GM19324 (cell line): ENCODE measurements around the gene KRTAP5-11.
"Not testable (repeated sequence)": the region's sequence is repeated elsewhere in the genome, so short reads cannot be mapped to it uniquely, and the experiment has no call there.

ENCODE experiments used
- ATAC-seq: cut with Tn5 transposase; IDR thresholded peaks from one replicate; pipeline ENCODE4 v1.9.1; 2021; ENCODE audit warnings: mild to moderate bottlenecking, moderate library complexity; ENCODE audit not compliant: unreplicated experiment, low FRiP score

Gene KRTAP5-11

DNA sequence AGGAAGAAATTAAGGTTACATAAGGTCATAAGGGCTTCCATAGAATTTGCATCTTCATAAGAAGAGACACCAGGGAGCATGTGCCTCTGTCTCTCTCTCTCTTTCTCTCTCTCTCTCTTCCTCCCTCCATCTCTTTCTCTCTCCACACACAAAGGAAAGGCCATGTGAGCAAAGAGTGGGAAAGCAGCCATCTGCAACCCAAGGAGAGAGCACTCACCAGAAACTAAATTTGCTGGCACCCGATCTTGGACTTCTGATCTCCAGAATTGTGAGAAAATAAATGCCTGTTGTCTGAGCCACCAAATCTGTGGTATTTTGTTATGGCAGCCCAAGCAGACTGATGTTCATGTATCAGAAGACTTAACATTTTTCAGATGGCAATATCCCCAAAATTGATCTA is 23.7 kb downstream of the KRTAP5-11 start:
- ATAC-seq: no peak

DNA sequence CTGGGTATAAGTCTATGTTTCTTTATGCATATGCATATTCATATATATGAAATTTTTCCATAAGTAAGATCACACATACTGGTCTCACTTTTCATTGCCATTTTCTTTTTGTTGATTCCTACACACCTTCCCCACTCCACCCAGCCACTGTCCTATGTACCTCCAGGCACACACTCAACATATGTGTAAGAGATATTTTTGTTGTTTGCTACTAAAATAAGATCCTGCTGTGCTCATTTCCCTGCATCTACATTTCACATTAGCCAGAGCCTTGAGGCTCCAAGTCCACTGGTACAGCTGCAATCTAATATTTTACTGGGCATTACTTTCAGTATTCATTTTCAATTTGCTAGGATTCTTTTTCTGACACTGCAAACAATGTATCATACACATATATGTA is 25.4 kb downstream of the KRTAP5-11 start:
- ATAC-seq: no peak

DNA sequence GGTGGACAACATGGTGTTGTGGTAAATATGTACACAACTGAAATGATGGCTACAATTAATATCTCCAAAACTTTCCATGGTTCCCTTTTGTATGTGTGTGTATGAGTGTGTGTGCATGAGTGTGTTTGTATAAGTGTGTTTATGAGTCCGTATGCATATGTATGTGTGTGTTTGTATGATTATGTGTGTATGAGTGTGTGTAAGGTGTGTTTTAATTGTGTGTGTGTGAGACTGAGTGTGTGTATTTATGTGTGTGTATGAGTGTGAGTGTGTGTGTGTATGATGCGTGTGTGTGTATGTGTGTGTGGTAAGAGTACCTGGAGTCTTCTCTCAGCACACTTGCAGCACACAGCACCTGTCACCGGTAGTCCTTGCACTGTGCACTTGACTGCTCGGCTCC is 26.7 kb downstream of the KRTAP5-11 start:
- no peak for ATAC-seq

DNA sequence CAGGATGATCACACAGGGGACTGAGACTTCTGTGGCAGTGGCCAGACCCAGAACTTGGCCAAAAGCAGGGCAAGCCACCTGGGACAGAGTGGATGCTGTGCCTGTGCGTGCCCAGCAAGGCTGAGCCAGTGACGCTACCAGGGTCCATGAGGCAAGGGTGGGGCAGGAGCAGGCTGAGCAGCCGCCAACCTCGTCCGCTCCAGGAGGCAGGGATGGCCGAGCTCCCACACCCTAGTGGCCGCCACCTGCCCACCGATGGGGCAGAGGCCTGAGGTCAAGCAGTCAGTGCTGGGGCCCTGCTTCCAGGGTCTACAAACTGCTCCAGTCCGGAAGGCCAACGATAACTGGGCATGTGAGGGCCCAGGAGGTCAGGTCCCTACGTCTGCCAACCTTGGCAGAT is 27.2 kb downstream of the KRTAP5-11 start:
- ATAC-seq: no peak

DNA sequence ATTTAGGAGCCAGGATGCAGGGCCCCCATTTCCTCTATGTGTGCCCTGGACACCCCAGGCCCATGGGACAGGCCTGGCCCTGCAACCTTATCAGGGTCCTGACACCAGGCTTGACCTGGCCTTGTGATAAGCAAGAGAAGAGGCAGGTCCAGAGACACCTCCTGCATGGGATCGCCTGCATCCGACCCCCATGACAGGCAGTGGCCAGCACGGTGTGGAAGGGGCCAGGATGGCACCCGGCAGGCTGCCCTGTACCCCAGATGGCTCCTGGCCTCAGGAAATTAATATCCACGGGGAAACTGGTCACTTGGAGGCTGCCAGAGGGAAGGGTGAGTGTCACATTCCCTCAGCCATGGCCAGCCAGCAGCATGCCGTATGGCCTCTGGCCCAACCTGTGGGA is 27.7 kb downstream of the KRTAP5-11 start:
- ATAC-seq: no peak

DNA sequence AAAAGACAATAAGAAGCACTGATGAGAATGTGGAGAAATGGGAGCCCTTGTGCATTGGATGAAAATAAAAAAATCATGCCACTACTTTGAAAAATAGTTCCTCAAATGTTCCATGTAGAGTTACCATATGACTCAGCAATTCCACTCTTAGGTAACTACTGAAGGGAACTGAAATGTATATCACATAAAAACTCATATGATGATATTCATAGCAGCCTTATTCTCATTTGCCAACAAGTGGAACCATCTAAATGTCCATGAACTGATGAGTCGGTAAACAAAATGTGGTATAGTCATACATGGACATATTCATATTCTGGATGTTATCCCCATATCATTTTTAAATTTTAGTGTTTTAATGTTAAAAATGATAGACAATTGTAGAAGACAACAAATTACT is 31.0 kb downstream of the KRTAP5-11 start:
- ATAC-seq: no peak

DNA sequence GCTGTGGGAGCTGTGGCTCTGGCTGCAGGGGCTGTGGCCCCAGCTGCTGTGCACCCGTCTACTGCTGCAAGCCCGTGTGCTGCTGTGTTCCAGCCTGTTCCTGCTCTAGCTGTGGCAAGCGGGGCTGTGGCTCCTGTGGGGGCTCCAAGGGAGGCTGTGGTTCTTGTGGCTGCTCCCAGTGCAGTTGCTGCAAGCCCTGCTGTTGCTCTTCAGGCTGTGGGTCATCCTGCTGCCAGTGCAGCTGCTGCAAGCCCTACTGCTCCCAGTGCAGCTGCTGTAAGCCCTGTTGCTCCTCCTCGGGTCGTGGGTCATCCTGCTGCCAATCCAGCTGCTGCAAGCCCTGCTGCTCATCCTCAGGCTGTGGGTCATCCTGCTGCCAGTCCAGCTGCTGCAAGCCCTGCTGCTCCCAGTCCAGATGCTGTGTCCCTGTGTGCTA is 33.9 kb downstream of the KRTAP5-11 start:
- ATAC-seq: no peak

DNA sequence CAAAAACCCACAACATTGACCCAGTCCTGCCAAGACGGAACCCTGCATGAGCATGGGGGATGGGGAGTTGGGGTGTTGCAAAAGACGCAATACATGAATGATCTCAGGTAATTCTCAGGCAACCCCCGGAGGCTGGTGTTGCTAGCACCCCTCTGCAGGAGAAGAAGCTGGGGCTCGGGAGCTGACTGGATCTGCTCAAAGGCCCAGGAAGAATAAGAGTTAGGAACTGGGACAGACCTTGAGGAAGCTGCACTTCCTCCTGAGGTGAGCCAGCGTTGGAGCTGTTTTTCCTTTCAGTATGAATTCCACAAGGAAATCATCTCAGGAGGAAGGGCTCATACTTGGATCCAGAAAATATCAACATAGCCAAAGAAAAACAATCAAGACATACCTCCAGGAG is 34.6 kb downstream of the KRTAP5-11 start, which contains the start of gene KRTAP5-9:
KRTAP5-9 (plus strand) TSS at position 301 of the 400 bp plus-strand sequence. CDS start 238 bp downstream, outside the sequence.
- ATAC-seq: no peak

DNA sequence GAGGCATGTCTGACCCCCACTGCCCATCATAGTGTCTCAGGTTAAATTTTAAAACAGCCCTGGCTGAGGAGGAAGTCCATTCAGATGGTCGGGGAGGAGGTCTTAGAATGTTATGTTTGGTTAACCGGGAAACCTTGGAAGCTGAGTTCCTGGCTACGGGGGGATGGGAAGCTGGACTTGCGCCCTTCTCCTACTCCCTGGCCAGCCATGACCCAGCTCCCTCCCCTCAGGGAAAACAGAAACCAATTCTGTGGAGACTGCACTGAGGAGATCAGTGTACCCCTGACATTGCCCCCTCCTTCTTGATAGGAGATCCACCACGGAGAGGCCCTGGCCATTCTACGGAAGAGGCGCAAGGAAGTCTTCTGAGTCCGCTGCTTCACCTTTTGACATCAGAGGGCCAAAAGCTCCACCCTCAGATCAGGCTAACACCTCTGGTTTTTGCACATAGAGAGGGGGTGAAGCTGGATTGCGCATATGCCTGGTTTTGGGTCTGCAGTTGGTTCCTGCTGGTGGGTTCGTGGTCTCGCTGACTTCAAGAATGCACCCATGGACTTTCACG is 37.2 kb downstream of the KRTAP5-11 start:
- no peak for ATAC-seq

DNA sequence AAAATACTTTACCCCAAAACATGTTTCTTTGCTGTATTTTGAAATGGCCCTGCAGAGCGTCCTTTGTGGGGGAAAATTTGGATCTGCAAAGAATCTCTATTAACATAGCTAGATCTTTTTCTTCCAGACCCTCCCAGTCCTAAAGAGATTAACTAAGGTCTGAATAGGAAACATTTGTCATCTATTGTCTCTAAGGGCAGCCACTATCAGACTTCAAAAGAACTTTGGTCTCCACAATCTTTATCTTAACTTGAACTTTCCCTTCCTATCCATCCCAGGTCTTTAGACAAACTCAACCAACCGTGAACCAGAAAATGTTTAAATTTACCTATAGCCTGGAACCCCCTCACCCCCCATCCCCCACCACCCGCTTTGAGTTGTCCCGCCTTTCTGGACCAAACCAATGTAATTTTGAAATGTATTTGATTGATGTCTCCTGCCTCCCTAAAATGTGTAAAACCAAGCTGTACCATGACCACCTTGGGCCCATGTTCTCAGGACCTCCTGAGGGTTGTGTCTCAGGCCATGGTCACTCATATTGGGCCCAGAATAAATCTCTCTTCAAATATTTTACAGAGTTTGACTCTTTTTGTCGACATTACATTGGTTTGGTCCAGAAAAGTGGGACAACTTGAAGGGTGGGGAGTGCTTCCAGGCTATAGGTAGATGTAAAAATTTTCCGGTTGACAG is 38.0 kb downstream of the KRTAP5-11 start:
- no peak for ATAC-seq

DNA sequence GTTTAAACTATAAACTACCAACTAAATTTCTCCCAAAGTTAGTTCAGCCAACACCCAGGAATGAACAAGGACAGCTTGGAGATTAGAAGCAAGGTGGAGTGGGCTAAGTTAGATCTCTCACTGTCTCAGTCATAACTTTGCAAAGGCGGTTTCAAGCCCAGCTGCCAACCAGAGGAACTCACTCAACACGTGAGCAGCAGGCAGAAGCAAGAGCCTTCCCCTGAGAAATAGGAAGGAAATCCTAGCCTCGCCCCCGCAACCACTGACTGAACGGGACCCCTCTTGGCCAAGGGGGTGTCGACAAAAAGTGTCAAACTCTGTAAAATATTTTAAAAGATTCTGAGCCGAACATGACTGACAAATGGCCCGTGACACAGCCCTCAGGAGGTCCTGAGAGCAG is 38.8 kb downstream of the KRTAP5-11 start:
- ATAC-seq: no peak

DNA sequence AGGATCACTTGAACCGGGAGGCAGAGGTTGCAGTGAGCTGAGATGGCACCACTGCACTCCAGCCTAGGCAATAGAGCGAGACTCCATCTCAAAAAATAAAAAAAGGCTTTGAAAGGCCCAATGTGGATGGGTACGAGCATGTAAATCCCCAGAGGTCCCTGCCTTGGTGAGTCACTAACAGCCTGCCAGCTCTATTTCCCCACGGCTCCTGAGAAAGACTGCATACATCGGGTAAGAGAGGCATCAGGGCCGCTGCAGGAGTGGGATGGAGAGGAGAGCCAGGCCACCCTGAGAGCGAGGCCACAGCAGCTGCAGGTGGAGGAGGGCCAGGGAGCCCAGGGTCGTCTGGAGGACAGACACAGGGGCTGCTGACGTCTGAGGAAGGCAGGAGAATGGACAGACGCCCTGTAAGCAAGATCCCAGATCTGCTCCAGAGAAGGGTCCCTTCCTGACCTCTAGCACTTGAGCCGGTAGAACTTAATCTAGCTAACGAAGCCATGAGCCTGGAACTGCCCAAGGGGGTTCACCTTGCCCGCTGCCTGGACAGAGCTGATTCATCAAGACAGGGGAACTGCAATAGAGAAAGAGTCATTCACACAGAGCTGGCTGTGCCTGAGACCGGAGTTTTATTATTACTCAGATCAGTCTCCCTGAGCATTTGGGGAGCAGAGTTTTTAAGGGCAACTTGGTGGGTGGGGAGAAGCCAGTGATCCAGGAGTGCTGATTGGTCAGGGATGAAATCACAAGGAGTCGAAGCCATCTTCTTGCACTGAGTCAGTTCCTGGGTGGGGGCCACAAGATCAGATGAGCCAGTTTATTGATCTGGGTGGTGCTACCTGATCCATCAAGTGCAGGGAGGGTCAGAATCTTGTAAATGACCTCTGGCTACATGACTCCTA is 39.5 kb downstream of the KRTAP5-11 start:
- no peak for ATAC-seq

DNA sequence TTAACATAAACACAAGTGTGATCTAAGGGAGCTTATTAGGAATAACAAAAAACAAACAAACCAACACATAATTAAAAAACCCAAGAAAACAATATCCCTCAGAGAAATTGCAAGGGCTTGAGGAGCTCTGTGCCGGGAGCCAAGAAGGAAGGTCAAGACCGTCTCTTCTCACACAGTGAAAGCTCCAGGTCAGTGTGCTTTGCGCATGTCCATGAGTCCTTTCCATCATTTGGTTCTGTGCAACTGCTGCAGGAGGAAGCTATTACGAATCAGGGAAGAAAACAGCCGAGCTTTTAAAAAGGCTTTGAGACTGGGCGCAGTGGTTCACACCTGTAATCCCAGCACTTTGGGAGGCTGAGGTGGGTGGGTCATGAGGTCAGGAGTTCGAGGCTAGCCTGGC is 40.3 kb downstream of the KRTAP5-11 start:
- ATAC-seq: no peak

DNA sequence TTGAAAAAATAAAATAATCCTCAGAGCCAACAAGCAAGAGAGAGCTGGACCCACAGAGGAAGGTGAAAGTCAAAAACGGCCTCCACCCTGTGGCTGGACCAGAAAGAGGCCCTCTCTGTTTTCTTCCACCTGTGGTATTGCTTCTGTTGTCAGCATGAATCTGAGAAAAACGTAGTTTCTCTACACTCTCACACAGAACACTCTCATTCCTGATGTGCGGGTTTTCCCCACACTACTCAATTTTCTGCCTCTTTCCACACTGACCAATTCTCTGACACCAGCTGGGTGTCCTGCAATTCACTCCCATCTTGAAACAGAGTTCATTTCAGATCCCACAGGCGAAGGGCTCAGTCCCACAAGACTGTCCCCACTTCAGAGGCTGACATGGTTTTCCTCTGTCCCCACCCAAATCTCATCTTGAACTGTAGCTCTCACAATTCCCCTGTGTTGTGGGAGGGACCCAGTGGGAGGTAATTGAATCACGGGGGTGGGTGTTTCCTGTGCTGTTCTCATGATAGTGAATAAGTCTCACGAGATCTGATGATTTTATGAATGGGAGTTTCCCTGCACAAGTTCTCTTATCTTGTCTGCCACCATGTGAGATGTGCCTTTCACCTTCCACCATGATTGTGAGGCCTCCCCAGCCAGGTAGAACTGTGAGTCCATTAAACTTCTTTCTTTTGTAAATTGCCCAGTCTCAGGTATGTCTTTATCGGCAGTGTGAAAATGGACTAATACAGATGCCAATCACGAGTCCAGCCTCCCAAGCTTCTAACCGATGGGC is 42.0 kb downstream of the KRTAP5-11 start:
- ATAC-seq: not testable (repeated sequence)

DNA sequence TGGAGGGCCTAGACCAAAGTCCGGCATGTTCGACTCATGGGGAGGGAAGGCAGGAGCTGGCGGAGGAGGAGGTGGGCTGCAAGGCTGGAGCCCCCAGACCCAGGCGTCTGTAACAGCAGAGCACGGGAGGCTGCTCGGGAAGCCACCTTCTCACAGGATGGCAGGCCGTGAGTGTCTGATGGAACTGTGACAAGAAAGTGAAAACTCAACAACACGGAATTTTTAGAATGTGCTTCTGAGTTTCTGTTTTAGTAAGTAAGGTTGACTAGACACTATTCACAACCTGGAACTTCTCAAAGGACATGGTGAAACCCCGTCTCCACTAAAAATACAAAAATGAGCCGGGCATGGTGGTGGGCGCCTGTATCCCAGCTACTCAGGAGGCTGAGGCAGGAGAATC is 42.7 kb downstream of the KRTAP5-11 start:
- ATAC-seq: not testable (repeated sequence)

DNA sequence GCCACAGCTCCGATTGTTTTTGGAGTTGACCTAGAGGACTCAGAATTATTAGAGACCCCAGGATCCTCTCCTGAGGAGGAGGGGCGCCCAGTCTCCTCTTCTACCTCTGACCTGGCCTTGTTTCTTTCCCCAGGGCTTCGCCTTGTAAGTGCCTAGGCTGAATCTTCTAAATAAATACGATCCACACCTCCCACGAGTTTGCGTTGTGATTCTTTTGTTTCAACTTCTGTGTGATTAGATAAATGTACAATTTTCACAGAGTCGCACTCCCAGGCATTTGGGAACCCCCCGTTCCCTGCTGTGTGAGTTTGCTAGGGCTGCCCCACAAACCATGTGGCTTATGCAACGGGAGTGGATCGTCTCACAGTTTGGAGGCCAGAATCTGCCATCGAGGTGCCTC is 43.7 kb downstream of the KRTAP5-11 start:
- no peak for ATAC-seq

DNA sequence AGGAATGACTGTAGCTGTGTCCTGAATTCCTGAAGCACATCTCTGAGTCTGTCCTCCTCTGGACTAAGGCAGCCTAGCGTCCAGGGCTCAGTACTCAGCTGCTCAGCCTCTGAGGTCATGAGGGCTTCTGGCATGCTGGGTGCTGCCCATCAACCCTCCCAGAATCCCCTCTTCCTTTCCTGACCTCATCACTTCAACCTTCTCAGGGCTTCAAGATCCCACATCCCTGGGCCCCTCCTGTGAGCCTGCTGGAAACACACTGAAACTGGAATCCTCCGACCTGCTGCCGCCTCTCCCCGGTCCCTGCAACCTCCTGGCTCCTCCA is 44.0 kb downstream of the KRTAP5-11 start:
- no peak for ATAC-seq

DNA sequence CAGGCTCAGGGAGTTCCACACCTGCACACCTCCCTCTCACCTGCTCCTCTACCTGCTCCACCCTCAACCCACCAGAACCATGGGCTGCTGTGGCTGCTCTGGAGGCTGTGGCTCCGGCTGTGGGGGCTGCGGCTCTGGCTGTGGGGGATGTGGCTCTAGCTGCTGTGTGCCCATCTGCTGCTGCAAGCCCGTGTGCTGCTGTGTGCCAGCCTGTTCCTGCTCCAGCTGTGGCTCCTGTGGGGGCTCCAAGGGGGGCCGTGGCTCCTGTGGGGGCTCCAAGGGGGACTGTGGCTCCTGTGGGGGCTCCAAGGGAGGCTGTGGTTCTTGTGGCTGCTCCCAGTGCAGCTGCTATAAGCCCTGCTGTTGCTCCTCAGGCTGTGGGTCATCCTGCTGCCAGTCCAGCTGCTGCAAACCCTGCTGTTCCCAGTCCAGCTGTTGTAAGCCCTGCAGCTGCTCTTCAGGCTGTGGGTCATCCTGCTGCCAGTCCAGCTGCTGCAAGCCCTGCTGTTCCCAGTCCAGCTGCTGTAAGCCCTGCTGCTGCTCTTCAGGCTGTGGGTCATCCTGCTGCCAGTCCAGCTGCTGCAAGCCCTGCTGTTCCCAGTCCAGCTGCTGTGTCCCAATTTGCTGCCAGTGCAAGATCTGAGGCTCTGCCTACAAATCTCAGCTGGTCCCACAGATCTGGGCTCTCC is 44.6 kb downstream of the KRTAP5-11 start, which contains the start of gene KRTAP5-8:
KRTAP5-8 (plus strand) TSS at position 49 of the 689 bp plus-strand sequence; CDS start at position 80, 31 bp downstream.
- not testable (repeated sequence) for ATAC-seq

DNA sequence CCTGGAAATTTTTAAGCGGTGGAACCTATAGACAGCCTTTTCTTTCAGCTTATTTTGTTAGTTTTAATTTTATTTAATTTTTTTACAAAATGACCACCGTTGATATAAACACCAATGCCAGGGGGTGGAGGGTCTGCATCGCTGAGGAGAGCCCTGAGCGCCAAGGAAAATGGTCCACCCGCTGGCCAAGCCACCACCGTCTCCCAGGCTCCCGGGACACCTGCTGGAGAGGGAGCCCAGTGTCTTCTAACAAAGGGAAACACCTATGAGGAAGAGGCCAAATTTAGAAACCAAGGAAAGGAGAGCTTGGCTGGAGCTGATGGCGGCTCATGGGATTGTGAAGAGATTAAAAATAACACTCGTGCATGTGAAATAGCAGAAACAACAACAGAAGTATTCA is 45.1 kb downstream of the KRTAP5-11 start:
- no peak for ATAC-seq

DNA sequence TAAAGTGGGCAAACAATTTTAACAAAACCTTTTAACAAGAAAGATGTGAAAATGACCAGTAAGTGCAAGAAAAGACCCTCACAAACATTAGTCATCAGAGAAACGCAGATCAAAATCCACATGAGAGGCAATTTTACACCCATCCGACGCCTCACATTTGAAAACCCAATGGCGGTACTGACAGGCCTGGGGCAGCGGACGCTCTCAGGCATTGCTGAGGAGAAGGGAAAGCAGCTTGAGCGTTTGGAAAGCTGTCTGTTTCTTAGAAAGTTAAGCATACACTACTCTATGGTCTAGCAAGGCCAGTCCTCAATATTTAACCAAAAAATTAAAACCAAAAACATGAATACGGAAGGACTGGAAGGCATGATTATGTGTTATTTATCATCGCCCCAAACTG is 46.9 kb downstream of the KRTAP5-11 start:
- ATAC-seq: no peak
